NCI-H1092 (cell line): Measurements from ENCODE around the gene CENPX.

Source experiments
- DNase-seq: peaks from one replicate; lab custom pipeline; 2025; lab: John Stamatoyannopoulos, UW

The CENPX gene

DNA sequence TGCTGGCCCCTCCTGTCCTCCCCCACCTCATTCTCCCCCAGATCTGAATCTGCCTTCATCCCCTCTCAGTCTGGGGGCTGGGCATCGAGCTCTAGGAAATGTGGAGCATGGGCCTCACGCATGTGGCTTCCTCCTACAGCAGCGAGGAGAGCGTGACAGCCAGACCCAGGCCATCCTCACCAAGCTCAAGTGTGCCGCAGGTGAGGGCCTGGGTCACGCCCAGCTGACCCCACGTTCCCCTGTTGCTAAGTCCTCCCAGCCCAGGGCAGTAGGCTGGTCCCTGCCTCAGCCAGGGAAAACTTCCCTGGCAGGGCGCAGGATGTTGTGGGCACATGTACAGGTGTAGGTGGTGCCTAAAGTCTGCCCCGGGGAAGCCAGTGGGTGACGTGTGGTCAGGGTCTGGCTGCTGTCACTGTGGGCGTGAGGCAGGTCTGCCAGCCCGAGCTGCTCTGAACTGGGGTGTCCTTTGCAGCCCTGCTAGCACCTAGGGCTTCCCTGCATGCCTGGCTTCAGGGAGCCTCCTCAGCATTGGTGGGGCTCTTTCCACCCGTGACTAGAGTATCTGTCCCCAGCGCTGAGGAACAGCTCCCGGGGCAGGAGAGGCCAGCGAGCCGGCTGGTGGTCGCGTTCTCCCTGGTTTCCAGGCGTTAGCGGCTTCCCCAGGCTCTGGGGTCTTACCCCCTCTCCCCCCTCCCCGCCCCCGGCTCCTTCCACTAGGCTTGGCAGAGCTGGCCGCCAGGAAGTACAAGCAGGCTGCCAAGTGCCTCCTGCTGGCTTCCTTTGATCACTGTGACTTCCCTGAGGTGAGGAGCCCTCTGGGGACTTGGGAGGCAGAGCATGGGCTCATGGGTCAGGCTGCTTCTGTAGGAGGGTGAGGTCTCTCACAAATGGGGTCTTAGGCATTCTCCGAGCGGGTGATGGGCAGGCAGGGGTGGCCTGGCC, 32.6 kb upstream of the CENPX start:
- DNase-seq, result no peak

GRCh38 chr17:82054351-82055022, 31.8 kb upstream of the CENPX start:
- no peak for DNase-seq

GRCh38 chr17:82053556-82054263, 31.0 kb upstream of the CENPX start:
- no peak for DNase-seq

DNA sequence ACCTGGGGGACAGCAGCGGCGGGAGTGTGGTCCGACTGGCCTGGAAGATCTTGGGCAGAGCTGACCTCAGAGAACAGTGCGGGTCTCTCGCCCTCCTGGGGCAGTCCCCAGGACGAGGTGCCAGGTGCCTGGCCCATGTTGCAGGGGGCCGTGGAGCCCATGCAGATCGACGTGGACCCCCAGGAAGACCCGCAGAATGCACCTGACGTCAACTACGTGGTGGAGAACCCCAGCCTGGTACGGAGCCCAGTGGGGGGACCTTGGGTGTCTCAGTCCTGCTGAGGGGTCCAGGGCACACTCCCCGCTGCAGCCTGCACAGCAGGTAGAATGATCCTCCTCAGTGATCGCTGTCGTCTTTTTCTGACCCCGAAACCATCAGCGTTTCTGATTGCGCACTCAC, 30.5 kb upstream of the CENPX start:
- no peak for DNase-seq

- DNase-seq, result no peak
Measured at GRCh38 chr17:82052638-82053059, 30.0 kb upstream of the CENPX start.

GRCh38 chr17:82051776-82052637, 29.3 kb upstream of the CENPX start, which contains the start of the genes GPS1 and RFNG:
TSS of gene GPS1 (plus strand) at chr17:82051898. CDS start at chr17:82051932, 34 bp downstream.
TSS of gene RFNG (minus strand) at chr17:82051811. CDS start at chr17:82051766, 45 bp downstream.
- DNase-seq, result peak; percentile 31

DNA sequence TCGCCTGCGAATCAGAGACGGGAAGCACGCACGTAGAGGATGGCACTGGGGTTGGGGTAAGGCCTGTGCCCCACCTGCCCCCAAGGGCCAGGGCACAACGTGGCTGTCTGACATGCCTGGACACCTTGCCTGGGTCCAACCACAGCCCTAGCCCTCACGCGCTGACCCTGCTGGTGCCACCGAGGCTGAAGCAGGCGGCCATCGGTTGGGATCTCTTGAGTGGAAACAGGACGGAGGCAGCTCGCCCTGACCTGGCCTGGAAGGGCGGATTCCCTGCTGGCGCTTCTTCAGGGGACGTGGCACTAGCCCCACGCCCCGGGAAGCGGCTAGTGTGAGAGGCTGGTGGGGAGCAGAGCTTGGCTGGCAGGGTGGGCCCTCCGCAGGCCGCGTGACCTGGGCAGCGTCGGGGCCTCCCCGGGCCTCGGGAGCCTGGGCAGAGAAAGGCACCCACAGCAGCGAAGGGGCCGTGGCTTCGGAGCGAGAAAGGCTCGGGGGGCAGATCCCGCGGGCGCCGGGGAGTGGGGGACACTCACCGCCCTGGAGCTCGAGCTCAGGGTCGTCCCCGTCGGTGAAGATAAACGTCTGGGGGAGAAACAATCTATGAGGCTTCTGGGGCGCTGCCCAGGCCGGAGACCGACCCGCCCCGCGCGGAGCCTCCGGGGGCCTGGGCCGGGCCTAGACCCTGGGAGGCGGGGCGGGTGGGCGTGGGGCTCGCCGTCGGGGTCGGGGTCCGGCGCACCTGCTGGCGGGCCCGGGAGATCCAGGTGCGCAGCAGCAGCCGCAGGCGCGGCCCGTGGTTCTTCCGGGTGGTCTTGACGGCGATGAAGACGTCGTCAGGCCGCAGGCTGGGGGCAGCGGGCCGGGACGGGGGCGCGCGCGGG, 28.3 kb upstream of the CENPX start:
- DNase-seq, result no peak

DNA sequence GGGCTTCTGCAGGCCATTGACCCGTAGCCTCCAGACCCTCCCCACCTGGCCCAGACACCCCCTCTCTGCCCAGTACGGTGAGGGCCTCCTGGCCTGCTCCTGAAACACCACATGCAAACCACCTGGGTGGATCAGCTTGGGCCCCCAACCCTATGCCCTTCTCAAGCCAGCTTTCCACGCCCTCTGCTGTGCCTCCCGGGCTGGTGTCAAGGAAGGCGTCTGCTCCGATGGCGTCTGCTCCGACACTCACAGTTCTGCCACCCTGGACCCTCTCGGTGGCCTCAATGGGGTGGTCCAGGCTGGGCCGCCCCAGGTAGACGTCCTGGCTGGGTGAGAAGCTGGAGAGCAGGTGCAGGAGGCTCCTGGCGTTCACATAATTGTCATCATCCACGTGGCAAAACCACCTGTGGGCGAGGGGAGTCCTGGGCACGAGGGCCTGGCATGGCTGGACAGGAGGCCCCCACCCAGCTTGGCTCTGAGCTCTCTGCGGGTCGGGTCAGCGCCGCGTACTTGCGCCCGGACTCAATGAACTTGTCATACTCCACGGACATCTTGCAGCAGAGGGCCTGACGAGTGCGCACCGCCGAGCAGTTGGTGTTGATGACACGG, 27.6 kb upstream of the CENPX start:
- DNase-seq, result no peak

GRCh38 chr17:82049521-82049971, 26.9 kb upstream of the CENPX start:
- DNase-seq, result no peak

DNA sequence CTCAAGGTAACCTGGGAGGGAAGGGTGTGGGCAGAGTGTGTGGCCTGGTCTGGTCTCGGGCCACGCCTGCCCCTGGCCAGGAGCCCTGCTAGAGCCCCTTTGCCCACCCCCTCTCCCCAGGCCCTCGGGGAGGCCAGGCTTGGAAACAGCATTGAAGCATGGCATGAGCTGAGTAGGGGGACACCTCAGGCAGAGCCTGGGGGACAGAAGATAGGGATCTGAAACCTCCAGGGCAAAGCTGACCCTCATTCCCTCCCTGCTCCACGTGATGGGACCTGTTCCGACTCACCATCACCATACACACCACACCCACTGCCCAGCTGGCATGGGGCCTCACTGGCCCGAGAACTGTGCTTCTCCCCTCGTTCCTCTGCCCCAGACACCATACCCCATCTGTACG, 26.4 kb upstream of the CENPX start:
- DNase-seq, result no peak

DNA sequence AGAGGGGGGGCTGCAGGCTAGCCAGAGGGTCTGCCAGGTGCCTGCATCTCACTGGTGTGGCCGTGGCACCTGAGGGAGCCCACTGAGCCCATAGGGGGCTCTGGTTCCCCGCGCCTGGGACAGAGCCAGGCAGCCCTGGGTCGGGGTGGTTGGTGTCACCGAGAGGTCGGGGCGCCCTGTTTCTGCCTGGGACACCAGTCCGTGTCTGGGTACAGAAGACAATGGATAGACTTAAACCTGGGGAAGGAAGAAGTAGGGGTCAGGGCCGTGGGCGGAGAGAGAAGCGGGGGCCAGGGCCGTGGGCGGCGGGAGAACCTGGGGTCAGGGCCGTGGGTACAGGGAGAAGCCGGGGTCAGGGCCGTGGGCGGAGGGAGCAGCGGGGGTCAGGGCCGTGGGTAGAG, 25.9 kb upstream of the CENPX start:
- no peak for DNase-seq

GRCh38 chr17:82047914-82048570, 25.4 kb upstream of the CENPX start:
- no peak for DNase-seq

DNA sequence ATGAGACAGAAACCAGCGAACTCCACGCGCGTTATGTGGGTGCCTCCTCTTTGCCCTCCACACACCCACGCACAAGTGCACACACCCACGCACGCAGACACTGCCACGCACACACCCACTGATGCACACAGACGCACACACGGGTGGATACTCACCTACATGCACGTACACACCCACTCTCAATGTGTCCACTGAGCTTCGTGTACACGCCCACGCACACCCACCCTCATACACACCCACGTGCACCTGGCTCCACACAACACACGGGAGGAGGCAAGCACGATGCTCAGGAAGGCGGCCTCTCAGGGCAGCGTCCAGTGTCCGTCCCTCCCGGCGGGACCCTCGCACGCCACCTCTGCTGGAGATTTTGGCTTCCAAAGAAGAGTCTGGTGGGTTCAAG, 24.7 kb upstream of the CENPX start:
- DNase-seq, result no peak

GRCh38 chr17:82046903-82047302, 24.2 kb upstream of the CENPX start:
- no peak for DNase-seq

DNA sequence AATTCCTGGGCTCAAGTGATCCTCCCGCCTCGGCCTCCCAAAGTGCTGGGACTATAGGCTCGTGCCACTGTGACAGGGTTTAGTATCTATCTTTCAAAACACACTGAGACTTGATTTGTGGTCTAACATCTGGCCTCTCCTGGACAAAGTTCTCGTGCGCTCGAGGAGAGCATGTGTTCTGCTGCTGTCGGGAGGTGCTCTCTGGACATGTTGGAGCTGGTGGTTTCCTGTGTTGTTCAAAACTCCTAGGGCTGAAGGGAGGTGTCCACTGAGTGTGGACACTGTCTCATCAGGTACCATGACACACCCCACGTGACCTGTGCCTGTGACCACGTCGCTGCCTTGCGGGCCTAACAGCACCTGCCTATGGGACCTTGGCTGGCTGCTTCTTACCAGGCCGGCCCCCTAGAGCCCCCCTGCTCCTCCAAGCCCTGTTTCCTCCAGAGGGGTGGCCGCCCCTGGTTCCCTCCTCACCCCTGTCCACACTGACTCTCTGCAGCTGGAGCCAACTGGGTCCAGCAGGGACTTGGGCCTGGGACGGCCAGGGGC, 23.3 kb upstream of the CENPX start:
- DNase-seq, result no peak

- DNase-seq, result no peak
Measured at GRCh38 chr17:82043507-82043906, 20.8 kb upstream of the CENPX start.

DNA sequence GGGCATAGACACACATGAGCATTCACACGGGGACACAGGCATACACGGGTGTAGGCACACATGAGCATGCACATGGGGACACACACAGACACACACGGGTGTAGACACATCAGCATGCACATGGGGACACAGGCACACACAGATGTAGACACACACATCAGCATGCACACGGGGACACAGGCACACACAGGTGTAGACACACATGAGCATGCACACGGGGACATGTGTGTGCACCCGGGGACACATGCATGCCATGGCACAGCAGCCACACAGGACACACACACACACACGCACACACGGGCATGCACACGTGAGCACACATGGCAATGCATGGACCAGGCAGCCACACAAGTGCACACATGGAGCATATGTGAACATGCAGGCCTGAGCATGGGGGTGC, 20.0 kb upstream of the CENPX start:
- DNase-seq, result no peak

GRCh38 chr17:82041144-82041814, 18.6 kb upstream of the CENPX start:
- no peak for DNase-seq
